Neuronal stem cell (in vitro differentiated cells): Measurements from ENCODE around the gene ZNF750.

Experiments
- DNase-seq: peaks from one replicate; pipeline ENCODE4 v3.0.0-alpha.2; 2013; ENCODE audit warnings: low spot score
- H2AFZ ChIP-seq: one replicate; pipeline ENCODE4 v1.6.1; 2013; ENCODE audit warnings: mild to moderate bottlenecking, low read length, inconsistent platforms
- H2AK5ac ChIP-seq: 2 replicates; pipeline ENCODE4 v1.6.1; 2013; ENCODE audit warnings: low read depth, mild to moderate bottlenecking, inconsistent platforms, low read length, moderate library complexity, mixed read lengths
- H2BK120ac ChIP-seq: 2 replicates; pipeline ENCODE4 v1.6.1; 2013; ENCODE audit warnings: low read depth, mild to moderate bottlenecking, inconsistent platforms, low read length, moderate library complexity, mixed read lengths
- H2BK12ac ChIP-seq: one replicate; pipeline ENCODE4 v1.6.1; 2013; ENCODE audit warnings: low read length, inconsistent platforms
- H2BK15ac ChIP-seq: 2 replicates; pipeline ENCODE4 v1.6.1; 2013; ENCODE audit warnings: mild to moderate bottlenecking, low read length, inconsistent platforms, mixed read lengths
- H2BK5ac ChIP-seq: one replicate; pipeline ENCODE4 v1.6.1; 2013; ENCODE audit warnings: inconsistent platforms, mild to moderate bottlenecking, low read length, moderate library complexity
- H3K14ac ChIP-seq: one replicate; pipeline ENCODE4 v1.6.1; 2013; ENCODE audit warnings: low read length, inconsistent platforms
- H3K18ac ChIP-seq: 2 replicates; pipeline ENCODE4 v1.6.1; 2013; ENCODE audit warnings: low read length, inconsistent platforms
- H3K23ac ChIP-seq: 2 replicates; pipeline ENCODE4 v1.6.1; 2013; ENCODE audit warnings: low read depth, mild to moderate bottlenecking, mixed read lengths, low read length, inconsistent platforms; ENCODE audit not compliant: poor library complexity
- H3K27ac ChIP-seq: replicated peaks from 3 replicates; pipeline ENCODE4 v1.5.1; 2013; ENCODE audit warnings: low read length, inconsistent platforms
- H3K27me3 ChIP-seq, 3 experiments: 2 replicates each; pipeline ENCODE4 v1.6.1; 2013; ENCODE audit warnings: low read length in 3 of 3, mild to moderate bottlenecking in 2 of 3, inconsistent platforms in 1 of 3, low read depth in 1 of 3, mixed read lengths in 1 of 3, moderate library complexity in 1 of 3; ENCODE audit not compliant: control insufficient read depth in 3 of 3, insufficient read depth in 3 of 3
- H3K36me3 ChIP-seq, 2 donors: replicated peaks in 1 of 2; 2 replicates each; pipeline ENCODE4 v1.6.1; 2013; ENCODE audit warnings: low read length in 2 of 2; ENCODE audit not compliant: control insufficient read depth in 2 of 2, insufficient read depth in 2 of 2
- H3K4ac ChIP-seq: 2 replicates; pipeline ENCODE4 v1.6.1; 2013; ENCODE audit warnings: inconsistent platforms, mild to moderate bottlenecking, low read length, moderate library complexity
- H3K4me1 ChIP-seq, 2 donors: 1 replicate in 1 of 2; 2 replicates in 1 of 2; pipeline ENCODE4 v1.6.1; 2013; ENCODE audit warnings: low read length in 2 of 2, low read depth in 1 of 2; ENCODE audit not compliant: control insufficient read depth in 2 of 2, insufficient read depth in 1 of 2
- H3K4me2 ChIP-seq: one replicate; pipeline ENCODE4 v1.6.1; 2013; ENCODE audit warnings: mild to moderate bottlenecking, low read length, inconsistent platforms; ENCODE audit not compliant: insufficient read depth, poor library complexity, severe bottlenecking
- H3K4me3 ChIP-seq, 2 donors: 2 replicates each; pipeline ENCODE4 v1.5.1; 2013; ENCODE audit warnings: low read length in 2 of 2, mild to moderate bottlenecking in 2 of 2, inconsistent platforms in 1 of 2, moderate library complexity in 1 of 2
- H3K79me1 ChIP-seq: one replicate; pipeline ENCODE4 v1.6.1; 2013; ENCODE audit warnings: low read depth, mild to moderate bottlenecking, inconsistent platforms, low read length, moderate library complexity
- H3K9ac ChIP-seq: one replicate; pipeline ENCODE4 v1.6.1; 2013; ENCODE audit warnings: mild to moderate bottlenecking, low read depth, low read length, inconsistent platforms; ENCODE audit not compliant: poor library complexity
- H3K9me3 ChIP-seq, 2 donors: replicated peaks in 1 of 2; 2 replicates each; pipeline versions ENCODE3 to v1.6.1; 2013; ENCODE audit warnings: low read length in 2 of 2, mild to moderate bottlenecking in 2 of 2, inconsistent platforms in 1 of 2, low read depth in 1 of 2, mixed read lengths in 1 of 2, moderate library complexity in 1 of 2; ENCODE audit not compliant: control insufficient read depth in 2 of 2, insufficient read depth in 1 of 2
- H4K8ac ChIP-seq: one replicate; pipeline ENCODE4 v1.6.1; 2013; ENCODE audit warnings: low read depth, mild to moderate bottlenecking, inconsistent platforms, low read length, moderate library complexity
- H4K91ac ChIP-seq: one replicate; pipeline ENCODE4 v1.6.1; 2013; ENCODE audit warnings: low read length, low read depth, mild to moderate bottlenecking, inconsistent platforms; ENCODE audit not compliant: poor library complexity
- WGBS, 2 donors: extraction: QIAGEN DNeasy Blood & Tissue Kit; methylation state at CpG; one replicate each; pipeline ENCODE4 v1.1.7; 2013; ENCODE audit warnings: missing lambda C conversion rate in 2 of 2, mixed read lengths in 1 of 2; ENCODE audit not compliant: insufficient read length in 2 of 2, insufficient replicate concordance in 1 of 2; ENCODE audit errors: extremely low coverage in 2 of 2; 5-methylcytosine and 5-hydroxymethylcytosine counted together

The ZNF750 gene

DNA sequence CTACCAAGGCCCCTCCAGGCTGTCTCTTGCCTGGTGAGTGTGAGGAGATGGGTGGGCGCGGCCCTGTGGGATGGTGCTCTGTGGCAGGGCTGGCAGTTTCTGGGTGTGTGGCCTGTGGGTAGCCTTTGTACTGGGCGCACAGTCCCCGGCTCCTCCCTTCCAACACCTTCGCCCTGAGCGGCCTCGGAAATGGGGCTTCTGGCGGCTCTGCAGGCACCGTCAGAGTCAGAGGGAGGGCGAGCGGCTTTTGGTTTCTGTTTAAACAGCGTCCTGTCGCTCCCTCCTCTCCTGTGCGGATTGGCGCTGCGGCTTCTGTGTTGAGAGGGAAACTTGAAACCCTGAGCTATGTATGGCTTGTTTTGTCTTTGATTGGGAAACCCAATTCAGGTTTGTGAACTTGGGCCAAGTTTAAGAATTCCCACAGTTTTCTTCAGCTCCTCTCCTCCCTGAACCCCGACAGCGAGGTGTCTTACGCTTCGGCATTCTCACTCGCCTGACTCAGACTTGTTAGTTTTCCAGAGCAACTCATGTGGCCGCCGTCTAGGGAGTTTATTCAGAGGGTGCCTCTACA lies 8.3 kb upstream of the ZNF750 start:
- peak overlapping the region; percentile 13 for H3K18ac ChIP-seq
- WGBS, 2 donors, result no CpG with 5 or more reads among the region's 23 CpGs
- H4K8ac ChIP-seq, result no peak overlapping the region

DNA sequence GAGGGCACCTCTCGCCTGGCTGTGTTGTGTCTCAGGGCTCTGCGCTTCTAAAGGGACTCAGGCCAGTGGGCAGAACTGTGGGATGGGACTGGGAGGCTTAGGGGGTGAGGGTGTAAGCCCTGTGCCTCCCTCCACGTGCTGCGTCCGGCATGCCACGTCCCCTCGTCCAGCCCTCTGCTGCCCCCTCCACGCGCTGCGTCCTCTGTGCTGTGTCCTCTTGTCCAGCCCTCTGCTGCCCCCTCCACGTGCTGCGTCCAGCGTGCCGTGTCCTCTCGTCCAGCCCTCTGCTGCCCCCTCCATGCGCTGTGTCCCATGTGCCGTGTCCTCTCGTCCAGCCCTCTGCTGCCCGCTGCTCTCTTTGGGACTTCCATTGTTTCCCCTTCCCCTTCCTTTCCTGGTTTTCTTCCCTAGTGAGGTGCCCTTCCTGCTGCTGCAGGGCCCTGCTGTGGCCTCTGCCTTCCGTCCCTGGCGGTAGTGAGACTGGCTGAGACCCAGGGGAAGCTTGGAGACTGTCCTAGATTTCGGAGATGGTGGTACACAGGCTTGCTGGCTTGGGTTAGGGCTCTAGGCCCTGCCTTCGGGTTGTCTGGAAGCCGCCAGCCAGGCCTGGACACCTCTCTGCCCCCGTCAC lies 6.4 kb upstream of the ZNF750 start:
- peak overlapping the region; percentile 21 for H3K9ac ChIP-seq
- peak overlapping the region; percentile 74 for H3K18ac ChIP-seq
- H2AFZ ChIP-seq, result no peak overlapping the region
- WGBS, 2 donors, result no CpG with 5 or more reads among the region's 25 CpGs
- H3K14ac ChIP-seq, result peak overlapping the region; percentile 97
- no peak overlapping the region for H2BK12ac ChIP-seq
- peaks cover 0 to 3% of the 10 kb centered on the region in 2 donors for H3K4me1 ChIP-seq
- no peak overlapping the region for H4K91ac ChIP-seq
- H3K27me3 ChIP-seq, result no peaks in the 10 kb centered on the region
- H3K4me2 ChIP-seq, result no peak overlapping the region
- H2BK15ac ChIP-seq, result no peak overlapping the region
- H3K27ac ChIP-seq, result no peak overlapping the region
- H3K79me1 ChIP-seq, result peaks cover 9% of the 10 kb centered on the region
- H3K4ac ChIP-seq, result no peak overlapping the region
- H3K4me3 ChIP-seq, result no peak overlapping the region
- DNase-seq, result no peak
- no peak overlapping the region for H2BK120ac ChIP-seq
- H2BK5ac ChIP-seq, result peak overlapping the region; percentile 39
- peaks cover 16 to 32% of the 10 kb centered on the region in 2 donors for H3K36me3 ChIP-seq
- peak overlapping the region; percentile 97 for H4K8ac ChIP-seq
- peaks cover 3 to 5% of the 10 kb centered on the region in 2 donors for H3K9me3 ChIP-seq
- H3K23ac ChIP-seq, result peak overlapping the region; percentile 80
- no peak overlapping the region for H2AK5ac ChIP-seq

More for the DNA sequence above, 8.3 kb upstream of the ZNF750 start:
- no peak overlapping the region for H2BK12ac ChIP-seq
- no peak overlapping the region for H2BK120ac ChIP-seq
- peaks cover 0 to 3% of the 10 kb centered on the region in 2 donors for H3K4me1 ChIP-seq
- no peak overlapping the region for H2AFZ ChIP-seq
- no peak overlapping the region for H2BK15ac ChIP-seq
- H4K91ac ChIP-seq, result no peak overlapping the region
- H3K36me3 ChIP-seq, result peaks cover 13 to 35% of the 10 kb centered on the region in 2 donors
- H3K4me2 ChIP-seq, result no peak overlapping the region
- no peak overlapping the region for H3K14ac ChIP-seq
- H2BK5ac ChIP-seq, result no peak overlapping the region
- peaks cover 9% of the 10 kb centered on the region for H3K79me1 ChIP-seq
- no peaks in the 10 kb centered on the region for H3K27me3 ChIP-seq
- H3K23ac ChIP-seq, result no peak overlapping the region
- no peak overlapping the region for H3K4ac ChIP-seq
- H2AK5ac ChIP-seq, result no peak overlapping the region
- no peak overlapping the region for H3K4me3 ChIP-seq
- peaks cover 3 to 5% of the 10 kb centered on the region in 2 donors for H3K9me3 ChIP-seq
- H3K9ac ChIP-seq, result no peak overlapping the region
- DNase-seq, result no peak
- H3K27ac ChIP-seq, result no peak overlapping the region

- Histone ChIP-seq H3K79me1 (peaks cover 9% of the 10 kb centered on the region), H3K27me3 (no peaks in the 10 kb centered on the region), H3K4ac (no peak overlapping the region), H2BK15ac (no peak overlapping the region), H4K91ac (no peak overlapping the region), H2BK5ac (peak overlapping the region; percentile 39), H2AFZ (no peak overlapping the region), H3K9me3 (peaks cover 3 to 5% of the 10 kb centered on the region in 2 donors), H3K36me3 (peaks cover 16 to 29% of the 10 kb centered on the region in 2 donors), H3K23ac (peak overlapping the region; percentile 85), H3K18ac (peak overlapping the region; percentile 80), H2AK5ac (no peak overlapping the region), H2BK12ac (no peak overlapping the region), H3K4me3 (no peak overlapping the region), H3K4me2 (no peak overlapping the region), H3K4me1 (peaks cover 3% of the 10 kb centered on the region in 2 donors), H4K8ac (peak overlapping the region; percentile 43), H3K27ac (no peak overlapping the region), H2BK120ac (peak overlapping the region; percentile 31), H3K9ac (no peak overlapping the region), H3K14ac (no peak overlapping the region)
- WGBS, 2 donors, result no CpG with 5 or more reads among the region's 24 CpGs
- no peak for DNase-seq
Observed at GRCh38 chr17:82845163-82845807, 5.5 kb upstream of the ZNF750 start.

DNA sequence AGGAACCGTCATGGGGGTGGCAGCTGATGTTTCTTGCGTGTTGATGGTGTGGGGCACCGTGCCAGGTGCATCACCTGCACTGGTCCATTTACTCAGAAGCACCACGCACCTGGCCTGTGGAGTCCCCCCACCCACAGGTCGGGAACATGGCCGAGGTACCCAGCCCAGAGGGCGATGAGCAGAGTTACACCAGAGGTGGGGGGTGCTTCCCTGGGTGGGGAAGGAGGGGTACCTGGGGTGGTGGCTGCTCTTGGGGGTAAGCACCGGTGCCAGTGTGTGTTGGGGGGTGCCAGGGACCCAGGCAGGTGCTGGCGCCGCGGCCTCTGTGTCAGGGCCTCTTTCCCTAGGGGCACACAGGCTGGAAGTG lies 5.0 kb upstream of the ZNF750 start:
- H2BK15ac ChIP-seq, result no peak overlapping the region
- H3K4me1 ChIP-seq, result peaks cover 3 to 8% of the 10 kb centered on the region in 2 donors
- H3K4me3 ChIP-seq, result no peak overlapping the region
- no peak overlapping the region for H4K91ac ChIP-seq
- H3K79me1 ChIP-seq, result peaks cover 9% of the 10 kb centered on the region
- no peak for DNase-seq
- no peak overlapping the region for H2AFZ ChIP-seq
- H2AK5ac ChIP-seq, result no peak overlapping the region
- no peak overlapping the region for H3K4ac ChIP-seq
- no peak overlapping the region for H2BK12ac ChIP-seq
- H3K9ac ChIP-seq, result no peak overlapping the region
- H3K9me3 ChIP-seq, result peaks cover 3 to 5% of the 10 kb centered on the region in 2 donors
- peak overlapping the region; percentile 31 for H2BK120ac ChIP-seq
- peaks cover 16 to 29% of the 10 kb centered on the region in 2 donors for H3K36me3 ChIP-seq
- H2BK5ac ChIP-seq, result peak overlapping the region; percentile 39
- peak overlapping the region; percentile 85 for H3K23ac ChIP-seq
- no peak overlapping the region for H3K18ac ChIP-seq
- H4K8ac ChIP-seq, result peak overlapping the region; percentile 43
- no peaks in the 10 kb centered on the region for H3K27me3 ChIP-seq
- no CpG with 5 or more reads among the region's 11 CpGs for WGBS, 2 donors
- no peak overlapping the region for H3K4me2 ChIP-seq
- no peak overlapping the region for H3K27ac ChIP-seq
- H3K14ac ChIP-seq, result no peak overlapping the region
